ENCODE data around the gene DIP2C.

DNA sequence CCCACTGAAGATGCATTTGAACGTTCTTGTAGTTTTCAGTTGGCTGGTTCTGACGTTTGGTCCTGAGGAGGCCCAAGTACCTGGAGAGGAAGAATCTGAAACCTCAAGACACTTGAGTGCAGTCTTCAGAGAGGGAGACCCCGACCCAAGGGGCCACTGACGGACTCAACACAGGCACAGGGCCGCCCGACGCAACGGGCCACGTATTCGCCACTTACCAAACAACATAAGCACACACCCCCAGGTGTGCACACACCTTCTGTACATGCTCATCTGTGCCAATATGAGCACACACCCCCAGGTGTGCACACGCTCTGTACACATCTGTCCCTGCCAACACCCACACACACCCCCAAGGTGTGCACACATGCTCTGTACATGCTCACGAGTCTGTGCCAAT, 68.5 kb downstream of the DIP2C start:
- TF ChIP-seq, protein P1, sequence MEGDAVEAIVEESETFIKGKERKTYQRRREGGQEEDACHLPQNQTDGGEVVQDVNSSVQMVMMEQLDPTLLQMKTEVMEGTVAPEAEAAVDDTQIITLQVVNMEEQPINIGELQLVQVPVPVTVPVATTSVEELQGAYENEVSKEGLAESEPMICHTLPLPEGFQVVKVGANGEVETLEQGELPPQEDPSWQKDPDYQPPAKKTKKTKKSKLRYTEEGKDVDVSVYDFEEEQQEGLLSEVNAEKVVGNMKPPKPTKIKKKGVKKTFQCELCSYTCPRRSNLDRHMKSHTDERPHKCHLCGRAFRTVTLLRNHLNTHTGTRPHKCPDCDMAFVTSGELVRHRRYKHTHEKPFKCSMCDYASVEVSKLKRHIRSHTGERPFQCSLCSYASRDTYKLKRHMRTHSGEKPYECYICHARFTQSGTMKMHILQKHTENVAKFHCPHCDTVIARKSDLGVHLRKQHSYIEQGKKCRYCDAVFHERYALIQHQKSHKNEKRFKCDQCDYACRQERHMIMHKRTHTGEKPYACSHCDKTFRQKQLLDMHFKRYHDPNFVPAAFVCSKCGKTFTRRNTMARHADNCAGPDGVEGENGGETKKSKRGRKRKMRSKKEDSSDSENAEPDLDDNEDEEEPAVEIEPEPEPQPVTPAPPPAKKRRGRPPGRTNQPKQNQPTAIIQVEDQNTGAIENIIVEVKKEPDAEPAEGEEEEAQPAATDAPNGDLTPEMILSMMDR (IDR thresholded peaks at IDR 0.05), result no peak
- no peak for TF ChIP-seq EZH2 (IDR thresholded peaks at IDR 0.05; ENCODE audit: borderline replicate concordance, insufficient read depth, low read depth, low read length, poor library complexity, severe bottlenecking)
